Vagina (tissue), 2 donors: ENCODE results near the gene MAST4. TPM values are rescaled to one million over a fixed set of nuclear protein-coding genes. Genes with fewer than 3 reads are reported as not detected.

Experiments used
- DNase-seq, 2 donors: peaks; one replicate each; pipeline ENCODE4 v3.0.0-alpha.2; 2017; ENCODE audit errors: extremely low spot score in 2 of 2
- H3K27ac ChIP-seq: fragments of 200-600 bp; sonication (generic); one replicate; pipeline ENCODE4 v1.5.1; 2019
- H3K27me3 ChIP-seq: fragments of 200-600 bp; sonication (generic); one replicate; pipeline ENCODE4 v1.5.1; 2019
- H3K36me3 ChIP-seq, 2 donors: fragments of 200-600 bp; sonication (generic); one replicate each; pipeline ENCODE4 v1.5.1; 2017 to 2019
- H3K4me1 ChIP-seq: fragments of 200-600 bp; sonication (generic); one replicate; pipeline ENCODE4 v1.5.1; 2019
- H3K4me3 ChIP-seq, 2 donors: fragments of 200-600 bp; sonication (generic); 1 replicate in 1 of 2; 2 replicates in 1 of 2; pipeline ENCODE4 v1.5.1; 2016 to 2019
- H3K9me3 ChIP-seq: fragments of 200-600 bp; sonication (generic); one replicate; pipeline ENCODE4 v1.5.1; 2019
- CTCF ChIP-seq, 3 experiments: fragments of 450-650 bp in 2 of 3; fragments of 200-600 bp in 1 of 3; sonication (generic) in 1 of 3; IDR thresholded peaks; one replicate each; pipeline ENCODE4 v1.5.1; 2017 to 2019; ENCODE audit warnings: antibody characterized with exemption in 3 of 3, mild to moderate bottlenecking in 2 of 3, moderate library complexity in 2 of 3
- POLR2A ChIP-seq, 2 donors: fragments of 450-650 bp; IDR thresholded peaks; one replicate each; pipeline ENCODE4 v1.6.1; 2017; ENCODE audit warnings: antibody characterized with exemption in 2 of 2, mild to moderate bottlenecking in 2 of 2, moderate library complexity in 2 of 2
- POLR2AphosphoS5 ChIP-seq, 2 donors: sonication (generic); formaldehyde crosslinking; IDR thresholded peaks; one replicate each; pipeline ENCODE4 v1.9.0; 2017; ENCODE audit warnings: antibody characterized with exemption in 2 of 2, mild to moderate bottlenecking in 2 of 2, low read depth in 1 of 2; ENCODE audit not compliant: insufficient read depth in 1 of 2
- intact Hi-C: fragments of 100-400 bp; cut with DNase I; formaldehyde crosslinking; loops from one replicate; pipeline ENCODE4 v1.15.1; 2023
- total RNA-seq: library from RNA; depleted of rRNA; stranded (reverse); fragments of >200 nt; gene quantifications from one replicate; pipeline ENCODE4 v1.2.3, GENCODE V29; 2016

Gene MAST4
- total RNA-seq, 1 donor from 2014 or later: 85.9 TPM

DNA sequence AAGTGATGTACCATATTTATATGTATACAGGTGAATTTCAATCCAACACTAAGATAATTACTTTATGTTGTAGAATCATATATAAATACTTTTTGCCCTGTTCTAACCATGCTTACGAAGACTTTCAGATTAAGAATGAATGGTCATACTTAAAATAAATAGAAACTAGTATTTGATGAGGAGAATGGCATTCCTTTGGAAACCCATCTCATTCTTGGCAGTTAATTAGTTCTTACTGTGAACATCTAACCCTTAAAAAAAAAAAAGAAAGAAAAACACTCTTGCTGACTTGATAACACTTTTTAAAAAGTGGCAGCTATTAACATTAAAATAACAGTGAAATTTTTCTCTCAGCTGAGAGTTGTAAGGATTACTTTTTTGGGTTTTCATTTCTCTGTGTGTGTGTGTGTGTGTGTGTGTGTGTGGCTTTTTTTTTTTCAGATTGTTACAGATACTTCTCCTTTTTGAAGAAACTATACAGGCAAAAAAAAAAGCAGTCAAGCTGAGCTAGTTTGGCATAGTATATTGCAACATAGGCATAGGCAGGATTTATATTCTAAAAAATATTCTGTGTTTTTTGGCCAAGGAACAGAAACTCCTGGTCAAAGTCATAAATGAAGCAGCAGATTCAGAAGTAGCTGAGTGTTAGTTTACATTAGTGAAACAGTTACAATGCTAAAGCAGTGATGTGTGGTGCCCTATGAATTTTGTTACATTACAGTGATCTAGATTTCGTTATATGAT is 436.9 kb downstream of the MAST4 start:
- TF ChIP-seq POLR2AphosphoS5 (IDR thresholded peaks at IDR 0.05; ENCODE audit: insufficient read depth in 1 of 2, low read depth in 1 of 2) (no peak), POLR2A (IDR thresholded peaks at IDR 0.05) (no peak), CTCF (IDR thresholded peaks at IDR 0.05) (no peak)
- no peaks in the 10 kb centered on the region for H3K27me3 ChIP-seq
- H3K4me1 ChIP-seq: peaks cover 33% of the 10 kb centered on the region
- no peaks in the 10 kb centered on the region for H3K9me3 ChIP-seq
- H3K4me3 ChIP-seq: no peak overlapping the region
- H3K36me3 ChIP-seq: no peaks in the 10 kb centered on the region
- intact Hi-C loops: loop anchor here (10.0 kb wide), 1 partner anchor 62 kb away; no protein-coding TSS in a partner anchor
- DNase-seq: no peak
- no peak overlapping the region for H3K27ac ChIP-seq

DNA sequence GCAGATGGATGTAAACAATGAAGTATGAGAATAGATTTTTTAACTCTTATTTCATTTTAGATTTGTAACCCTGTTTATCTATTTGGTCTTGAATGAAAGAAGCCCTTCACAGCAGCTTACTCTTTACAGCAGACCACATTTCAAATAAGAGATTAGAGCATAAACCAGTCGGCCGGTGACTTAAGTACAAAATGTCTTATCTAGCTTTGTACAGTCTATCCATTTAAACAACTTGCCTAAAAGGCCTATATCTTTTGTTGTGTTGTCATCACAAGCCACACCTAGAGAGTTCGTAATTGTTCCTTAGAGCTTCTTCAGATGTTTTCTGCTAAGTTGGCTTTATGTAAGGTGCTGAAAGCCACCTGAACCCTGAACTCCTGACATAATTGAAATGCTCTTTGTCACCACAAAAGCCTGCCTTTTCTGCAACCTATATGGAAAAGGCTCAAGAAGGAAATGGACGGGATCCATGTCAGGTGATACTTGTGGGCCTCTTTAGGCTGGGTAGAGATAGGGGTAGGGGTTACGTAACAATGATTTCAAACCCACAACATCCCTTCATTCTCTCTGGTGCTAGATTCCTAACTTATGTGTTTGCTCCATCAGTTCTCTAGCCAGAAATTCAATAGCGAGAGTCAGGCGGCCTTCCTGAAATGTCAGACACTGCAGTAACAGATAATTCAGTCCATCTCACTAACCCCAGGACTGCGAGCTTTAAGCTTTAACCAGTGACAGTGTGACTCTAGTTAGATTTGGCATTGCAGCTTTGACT is 437.9 kb downstream of the MAST4 start:
- H3K27ac ChIP-seq: no peak overlapping the region
- intact Hi-C loops: loop anchor here (10.0 kb wide), 1 partner anchor 61 kb away; no protein-coding TSS in a partner anchor

GRCh38 chr5:67035098-67035740 is 439.0 kb downstream of the MAST4 start:
- Histone ChIP-seq H3K9me3 (no peaks in the 10 kb centered on the region), H3K36me3 (no peaks in the 10 kb centered on the region), H3K4me3 (no peak overlapping the region), H3K27me3 (no peaks in the 10 kb centered on the region), H3K4me1 (peaks cover 26% of the 10 kb centered on the region), H3K27ac (no peak overlapping the region)
- no peak for TF ChIP-seq POLR2AphosphoS5 (IDR thresholded peaks at IDR 0.05; ENCODE audit: insufficient read depth in 1 of 2, low read depth in 1 of 2)
- no peak for TF ChIP-seq CTCF (IDR thresholded peaks at IDR 0.05)
- TF ChIP-seq POLR2A (IDR thresholded peaks at IDR 0.05): no peak
- no peak for DNase-seq
- intact Hi-C loops: loop anchor here (10.0 kb wide), 1 partner anchor 60 kb away; no protein-coding TSS in a partner anchor

More for the DNA sequence above, 437.9 kb downstream of the MAST4 start:
- TF ChIP-seq POLR2AphosphoS5 (IDR thresholded peaks at IDR 0.05; ENCODE audit: insufficient read depth in 1 of 2, low read depth in 1 of 2): no peak
- TF ChIP-seq POLR2A (IDR thresholded peaks at IDR 0.05): no peak
- TF ChIP-seq CTCF (IDR thresholded peaks at IDR 0.05): no peak
- Histone ChIP-seq H3K36me3 (no peaks in the 10 kb centered on the region), H3K4me1 (peaks cover 33% of the 10 kb centered on the region), H3K27me3 (no peaks in the 10 kb centered on the region), H3K4me3 (no peak overlapping the region), H3K9me3 (no peaks in the 10 kb centered on the region)
- DNase-seq: no peak

DNA sequence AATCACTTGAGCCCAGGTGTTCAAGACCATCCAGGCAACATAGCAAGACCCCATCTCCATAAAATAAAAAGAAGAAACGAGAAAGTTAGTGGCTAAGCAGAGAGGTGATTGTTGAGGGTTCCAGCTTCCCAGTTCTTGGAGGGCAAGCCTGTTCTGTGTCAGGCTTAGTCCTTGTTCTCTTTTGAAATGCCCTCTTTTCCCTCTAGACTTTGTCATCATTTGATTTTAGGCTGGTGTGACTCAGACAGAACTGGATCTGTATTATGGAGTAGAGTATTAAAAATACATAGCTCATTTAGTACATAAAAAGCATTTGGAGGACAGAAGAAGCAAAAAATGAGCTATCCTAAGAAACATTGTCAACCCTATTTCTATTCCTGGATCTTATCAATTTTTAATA is 441.0 kb downstream of the MAST4 start:
- no peaks in the 10 kb centered on the region for H3K27me3 ChIP-seq
- H3K36me3 ChIP-seq: no peaks in the 10 kb centered on the region
- intact Hi-C loops: loop anchor here (10.0 kb wide), 1 partner anchor 58 kb away; no protein-coding TSS in a partner anchor
- H3K4me3 ChIP-seq: no peak overlapping the region
- TF ChIP-seq POLR2AphosphoS5 (IDR thresholded peaks at IDR 0.05; ENCODE audit: insufficient read depth in 1 of 2, low read depth in 1 of 2) (no peak), CTCF (IDR thresholded peaks at IDR 0.05) (no peak), POLR2A (IDR thresholded peaks at IDR 0.05) (no peak)
- H3K9me3 ChIP-seq: no peaks in the 10 kb centered on the region
- DNase-seq: no peak
- peaks cover 7% of the 10 kb centered on the region for H3K4me1 ChIP-seq
- no peak overlapping the region for H3K27ac ChIP-seq
